CD4-positive, alpha-beta T cell treated with Interleukin-10 for 1 hour (primary cell): ENCODE data around the gene S100PBP.
"Not testable (repeated sequence)": the region's sequence is repeated elsewhere in the genome, so short reads cannot be mapped to it uniquely, and the experiment has no call there.

ENCODE experiments used
- DNase-seq: peaks from one replicate; pipeline ENCODE4 v3.0.0-alpha.2; 2020

Gene S100PBP

GRCh38 chr1:32901823-32902534 is 84.5 kb downstream of the S100PBP start:
- no peak for DNase-seq

DNA sequence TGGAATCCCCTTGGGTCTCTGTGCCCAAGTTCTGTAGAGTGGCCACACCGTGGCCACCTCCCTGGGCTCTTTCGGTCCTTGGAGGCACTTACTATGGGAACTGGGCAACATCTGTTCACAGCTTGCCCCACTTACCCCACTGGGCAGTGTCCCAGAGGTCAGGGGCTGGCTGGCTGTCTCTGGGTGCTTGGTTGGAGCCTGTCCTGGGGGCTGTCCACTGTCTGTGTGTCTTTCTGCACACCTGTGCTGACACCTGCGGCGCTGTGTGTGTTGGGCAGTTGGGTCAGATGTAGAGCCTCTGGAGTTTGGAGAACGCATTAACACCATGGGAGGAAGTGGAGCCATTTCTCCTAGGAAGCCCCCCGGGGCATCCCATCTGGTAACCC is 85.1 kb downstream of the S100PBP start:
- DNase-seq: no peak

- DNase-seq: no peak
Measured at GRCh38 chr1:32903991-32904785, 86.7 kb downstream of the S100PBP start.

- no peak for DNase-seq
Measured at GRCh38 chr1:32904797-32905196, 87.3 kb downstream of the S100PBP start.

DNA sequence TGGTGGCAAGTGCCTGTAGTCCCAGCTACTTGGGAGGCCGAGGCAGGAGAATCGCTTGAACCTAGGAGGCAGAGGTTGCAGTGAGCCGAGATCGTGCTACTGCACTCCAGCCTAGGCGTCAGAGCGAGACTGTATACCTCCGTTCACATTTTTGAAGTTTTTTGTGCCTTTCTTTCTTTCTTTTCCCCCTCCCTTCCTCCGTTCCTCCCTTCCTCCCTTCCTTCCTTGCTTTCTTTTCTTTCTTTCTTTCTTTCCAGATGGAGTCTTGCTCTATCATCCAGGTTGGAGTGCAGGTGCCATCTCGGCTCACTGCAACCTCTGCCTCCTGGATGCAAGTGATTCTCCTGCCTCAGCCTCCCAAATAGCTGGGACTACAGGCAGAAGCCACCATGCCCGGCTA is 88.1 kb downstream of the S100PBP start:
- DNase-seq: not testable (repeated sequence)

DNA sequence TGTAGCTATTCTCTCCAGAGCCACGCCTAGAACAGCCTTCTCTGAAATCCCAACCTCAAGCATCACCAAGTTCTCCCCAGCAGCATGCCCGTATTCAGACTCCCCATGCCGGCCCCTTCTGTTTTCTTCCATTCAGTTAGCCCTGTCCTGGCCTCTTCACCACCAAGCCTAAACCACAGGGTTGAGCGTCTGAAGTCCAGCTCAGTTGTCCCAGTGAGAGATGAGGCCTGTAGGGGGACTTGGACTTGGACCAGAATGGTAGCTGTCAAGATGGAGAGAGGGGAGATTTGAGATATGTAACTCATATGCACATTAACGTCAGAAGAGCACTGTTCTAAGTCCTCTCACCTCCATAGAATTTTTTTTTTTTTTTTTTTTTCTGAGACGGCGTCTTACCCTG is 89.2 kb downstream of the S100PBP start:
- DNase-seq: no peak

- DNase-seq: no peak
Measured at GRCh38 chr1:32907435-32907834, 90.0 kb downstream of the S100PBP start.
